ENCODE results near the gene RNF10.

DNA sequence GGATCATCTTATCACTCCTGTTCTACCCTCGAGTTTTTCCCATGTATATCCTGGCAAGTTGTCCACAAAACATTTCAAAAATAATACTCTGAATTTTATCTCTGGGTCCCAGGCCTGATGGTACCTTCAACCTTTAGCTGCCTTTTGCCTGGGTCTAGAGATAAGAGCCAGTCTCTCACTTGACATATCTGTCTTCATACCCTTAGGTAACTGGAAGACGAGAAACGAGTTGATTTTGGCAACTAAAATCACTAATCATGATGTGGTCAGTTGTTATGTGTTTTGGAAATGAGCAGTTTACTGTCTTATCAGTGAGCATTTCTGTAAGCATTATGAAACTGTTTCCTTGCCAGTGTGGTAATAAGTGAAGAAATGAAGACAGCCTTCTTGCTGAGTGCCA, 6.3 kb downstream of the RNF10 start:
- TF ChIP-seq, protein P1, sequence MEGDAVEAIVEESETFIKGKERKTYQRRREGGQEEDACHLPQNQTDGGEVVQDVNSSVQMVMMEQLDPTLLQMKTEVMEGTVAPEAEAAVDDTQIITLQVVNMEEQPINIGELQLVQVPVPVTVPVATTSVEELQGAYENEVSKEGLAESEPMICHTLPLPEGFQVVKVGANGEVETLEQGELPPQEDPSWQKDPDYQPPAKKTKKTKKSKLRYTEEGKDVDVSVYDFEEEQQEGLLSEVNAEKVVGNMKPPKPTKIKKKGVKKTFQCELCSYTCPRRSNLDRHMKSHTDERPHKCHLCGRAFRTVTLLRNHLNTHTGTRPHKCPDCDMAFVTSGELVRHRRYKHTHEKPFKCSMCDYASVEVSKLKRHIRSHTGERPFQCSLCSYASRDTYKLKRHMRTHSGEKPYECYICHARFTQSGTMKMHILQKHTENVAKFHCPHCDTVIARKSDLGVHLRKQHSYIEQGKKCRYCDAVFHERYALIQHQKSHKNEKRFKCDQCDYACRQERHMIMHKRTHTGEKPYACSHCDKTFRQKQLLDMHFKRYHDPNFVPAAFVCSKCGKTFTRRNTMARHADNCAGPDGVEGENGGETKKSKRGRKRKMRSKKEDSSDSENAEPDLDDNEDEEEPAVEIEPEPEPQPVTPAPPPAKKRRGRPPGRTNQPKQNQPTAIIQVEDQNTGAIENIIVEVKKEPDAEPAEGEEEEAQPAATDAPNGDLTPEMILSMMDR (IDR thresholded peaks at IDR 0.05 in 2 of 3, conservative IDR thresholded peaks at IDR 0.05 in 1 of 3; ENCODE audit: control insufficient read depth in 2 of 3, extremely low read depth in 1 of 3, insufficient read depth in 1 of 3, low read depth in 3 of 3, low read length in 3 of 3), result no peak
- TF ChIP-seq MXI1 (IDR thresholded peaks at IDR 0.05; ENCODE audit: low read depth, low read length) (no peak), SIN3A (IDR thresholded peaks at IDR 0.05; ENCODE audit: low read depth, low read length) (no peak), POLR2AphosphoS2 (IDR thresholded peaks at IDR 0.05; ENCODE audit: low read depth, low read length) (no peak), ATF3 (IDR thresholded peaks at IDR 0.05; ENCODE audit: borderline replicate concordance, extremely low read depth, low read depth, low read length) (no peak), SREBF2 (IDR thresholded peaks at IDR 0.05; ENCODE audit: low read length) (no peak)
- TF ChIP-seq, protein P2, sequence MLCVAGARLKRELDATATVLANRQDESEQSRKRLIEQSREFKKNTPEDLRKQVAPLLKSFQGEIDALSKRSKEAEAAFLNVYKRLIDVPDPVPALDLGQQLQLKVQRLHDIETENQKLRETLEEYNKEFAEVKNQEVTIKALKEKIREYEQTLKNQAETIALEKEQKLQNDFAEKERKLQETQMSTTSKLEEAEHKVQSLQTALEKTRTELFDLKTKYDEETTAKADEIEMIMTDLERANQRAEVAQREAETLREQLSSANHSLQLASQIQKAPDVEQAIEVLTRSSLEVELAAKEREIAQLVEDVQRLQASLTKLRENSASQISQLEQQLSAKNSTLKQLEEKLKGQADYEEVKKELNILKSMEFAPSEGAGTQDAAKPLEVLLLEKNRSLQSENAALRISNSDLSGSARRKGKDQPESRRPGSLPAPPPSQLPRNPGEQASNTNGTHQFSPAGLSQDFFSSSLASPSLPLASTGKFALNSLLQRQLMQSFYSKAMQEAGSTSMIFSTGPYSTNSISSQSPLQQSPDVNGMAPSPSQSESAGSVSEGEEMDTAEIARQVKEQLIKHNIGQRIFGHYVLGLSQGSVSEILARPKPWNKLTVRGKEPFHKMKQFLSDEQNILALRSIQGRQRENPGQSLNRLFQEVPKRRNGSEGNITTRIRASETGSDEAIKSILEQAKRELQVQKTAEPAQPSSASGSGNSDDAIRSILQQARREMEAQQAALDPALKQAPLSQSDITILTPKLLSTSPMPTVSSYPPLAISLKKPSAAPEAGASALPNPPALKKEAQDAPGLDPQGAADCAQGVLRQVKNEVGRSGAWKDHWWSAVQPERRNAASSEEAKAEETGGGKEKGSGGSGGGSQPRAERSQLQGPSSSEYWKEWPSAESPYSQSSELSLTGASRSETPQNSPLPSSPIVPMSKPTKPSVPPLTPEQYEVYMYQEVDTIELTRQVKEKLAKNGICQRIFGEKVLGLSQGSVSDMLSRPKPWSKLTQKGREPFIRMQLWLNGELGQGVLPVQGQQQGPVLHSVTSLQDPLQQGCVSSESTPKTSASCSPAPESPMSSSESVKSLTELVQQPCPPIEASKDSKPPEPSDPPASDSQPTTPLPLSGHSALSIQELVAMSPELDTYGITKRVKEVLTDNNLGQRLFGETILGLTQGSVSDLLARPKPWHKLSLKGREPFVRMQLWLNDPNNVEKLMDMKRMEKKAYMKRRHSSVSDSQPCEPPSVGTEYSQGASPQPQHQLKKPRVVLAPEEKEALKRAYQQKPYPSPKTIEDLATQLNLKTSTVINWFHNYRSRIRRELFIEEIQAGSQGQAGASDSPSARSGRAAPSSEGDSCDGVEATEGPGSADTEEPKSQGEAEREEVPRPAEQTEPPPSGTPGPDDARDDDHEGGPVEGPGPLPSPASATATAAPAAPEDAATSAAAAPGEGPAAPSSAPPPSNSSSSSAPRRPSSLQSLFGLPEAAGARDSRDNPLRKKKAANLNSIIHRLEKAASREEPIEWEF (IDR thresholded peaks at IDR 0.05; ENCODE audit: insufficient replicate concordance, low read depth, low read length), result no peak

All from GM12878 (cell line).